HCT116 (cell line): ENCODE measurements around the gene STUM.

ENCODE experiments used
- ATF3 ChIP-seq: IDR thresholded peaks from 2 replicates; pipeline ENCODE4 v1.6.1; 2012
- CEBPB ChIP-seq: IDR thresholded peaks from 2 replicates; pipeline ENCODE4 v1.6.1; 2012; ENCODE audit warnings: low read depth
- CTCF ChIP-seq, 3 experiments: fragments of 200-600 bp in 1 of 3; sonication (generic) in 1 of 3; IDR thresholded peaks in 2 of 3; conservative IDR thresholded peaks in 1 of 3; 2 replicates each; pipeline ENCODE4 v1.5.1; 2012 to 2017; ENCODE audit warnings: low read depth in 2 of 3, low read length in 2 of 3, antibody characterized with exemption in 1 of 3, borderline replicate concordance in 1 of 3, control low read depth in 1 of 3, mild to moderate bottlenecking in 1 of 3, mixed read lengths in 1 of 3, mixed run types in 1 of 3, moderate library complexity in 1 of 3; ENCODE audit not compliant: insufficient read depth in 1 of 3
- EGR1 ChIP-seq: IDR thresholded peaks from 2 replicates; pipeline ENCODE4 v1.6.1; 2012; ENCODE audit warnings: low read depth
- EZH2 ChIP-seq: fragments of 200-600 bp; sonication (generic); IDR thresholded peaks from 2 replicates; pipeline ENCODE4 v1.6.1; 2017; ENCODE audit warnings: antibody characterized with exemption, mixed run types
- EZH2phosphoT487 ChIP-seq: fragments of 200-600 bp; IDR thresholded peaks from 2 replicates; pipeline ENCODE4 v1.6.1; 2018; ENCODE audit warnings: antibody characterized with exemption, borderline replicate concordance
- JUND ChIP-seq: IDR thresholded peaks from 2 replicates; pipeline ENCODE4 v1.6.1; 2012
- POLR2A ChIP-seq: IDR thresholded peaks from 2 replicates; pipeline ENCODE4 v1.7.0; 2011; ENCODE audit warnings: borderline replicate concordance; ENCODE audit not compliant: insufficient read depth, insufficient read length; ENCODE audit errors: extremely low read depth
- RAD21 ChIP-seq: IDR thresholded peaks from 2 replicates; pipeline ENCODE4 v1.6.1; 2012; ENCODE audit warnings: low read depth, mild to moderate bottlenecking
- REST ChIP-seq: IDR thresholded peaks from 2 replicates; pipeline ENCODE4 v1.6.1; 2012; ENCODE audit warnings: low read depth
- SIN3A ChIP-seq: IDR thresholded peaks from 2 replicates; pipeline ENCODE4 v1.6.1; 2012; ENCODE audit warnings: low read depth
- SP1 ChIP-seq: IDR thresholded peaks from 2 replicates; pipeline ENCODE4 v1.6.1; 2012; ENCODE audit warnings: low read depth
- ZBTB33 ChIP-seq: IDR thresholded peaks from 2 replicates; pipeline ENCODE4 v1.6.1; 2011; ENCODE audit warnings: mild to moderate bottlenecking, low read length, moderate library complexity; ENCODE audit not compliant: insufficient replicate concordance; ENCODE audit errors: extremely low read depth

GRCh38 chr1:226590614-226591013, 42.0 kb downstream of the STUM start:
- no peak for TF ChIP-seq EZH2phosphoT487
- no peak for TF ChIP-seq POLR2A
- TF ChIP-seq REST, result no peak
- TF ChIP-seq CTCF (IDR thresholded peaks at IDR 0.05 in 2 of 3, conservative IDR thresholded peaks at IDR 0.05 in 1 of 3; ENCODE audit: borderline replicate concordance in 1 of 3, insufficient read depth in 1 of 3, low read depth in 2 of 3, low read length in 2 of 3), result no peak
- TF ChIP-seq CEBPB, result no peak
- no peak for TF ChIP-seq ZBTB33
- TF ChIP-seq EZH2, result no peak
- no peak for TF ChIP-seq JUND
- TF ChIP-seq EGR1, result no peak
- TF ChIP-seq RAD21, result no peak
- TF ChIP-seq ATF3, result no peak
- TF ChIP-seq SIN3A, result no peak
- no peak for TF ChIP-seq SP1
